ENCODE measurements around the gene CFAP65.

The CFAP65 gene

GRCh38 chr2:219038600-219038999 is 2.7 kb downstream of the CFAP65 start:
- TF ChIP-seq CTCF (IDR thresholded peaks at IDR 0.05; ENCODE audit: borderline replicate concordance, insufficient read depth, low read depth, low read length) = no peak
- H3K4me3 ChIP-seq (ENCODE audit: low read depth, low read length) = no peak overlapping the region

DNA sequence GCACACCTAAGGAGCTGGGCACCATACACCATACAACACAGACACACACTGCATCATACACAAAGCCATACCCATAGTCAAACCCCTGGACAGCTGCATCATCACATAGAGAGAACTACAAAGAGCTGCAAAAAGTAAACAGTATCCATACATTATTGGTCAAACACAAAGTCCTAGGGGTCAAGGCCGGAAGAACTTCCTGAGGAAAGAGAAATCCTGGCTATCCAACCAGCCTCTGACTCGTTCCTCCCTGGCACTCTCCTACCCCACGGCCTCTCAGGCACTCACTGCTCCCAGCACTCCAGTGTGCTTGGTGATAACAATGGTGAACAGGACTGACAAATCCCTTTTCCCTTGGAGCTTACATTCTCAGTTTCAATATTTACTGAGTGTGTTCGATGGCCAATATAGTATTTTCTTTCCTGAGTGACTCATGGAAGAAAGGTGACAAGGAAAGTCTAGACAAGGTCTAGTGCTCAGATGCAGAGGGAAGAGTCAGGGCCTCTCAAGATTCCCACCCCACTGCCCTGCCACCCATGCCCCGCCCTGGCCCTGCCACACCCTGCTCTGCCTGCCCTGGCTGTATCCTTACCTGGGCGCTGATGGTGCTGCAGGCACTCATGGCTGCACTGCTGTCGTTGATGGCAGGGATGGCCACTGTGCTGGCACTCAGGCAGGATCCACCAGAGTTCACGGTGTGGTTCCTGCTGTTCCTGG is 3.4 kb downstream of the CFAP65 start:
- H3K4me3 ChIP-seq (ENCODE audit: low read depth, low read length) = no peak overlapping the region
- no peak for TF ChIP-seq CTCF (IDR thresholded peaks at IDR 0.05; ENCODE audit: borderline replicate concordance, insufficient read depth, low read depth, low read length)

DNA sequence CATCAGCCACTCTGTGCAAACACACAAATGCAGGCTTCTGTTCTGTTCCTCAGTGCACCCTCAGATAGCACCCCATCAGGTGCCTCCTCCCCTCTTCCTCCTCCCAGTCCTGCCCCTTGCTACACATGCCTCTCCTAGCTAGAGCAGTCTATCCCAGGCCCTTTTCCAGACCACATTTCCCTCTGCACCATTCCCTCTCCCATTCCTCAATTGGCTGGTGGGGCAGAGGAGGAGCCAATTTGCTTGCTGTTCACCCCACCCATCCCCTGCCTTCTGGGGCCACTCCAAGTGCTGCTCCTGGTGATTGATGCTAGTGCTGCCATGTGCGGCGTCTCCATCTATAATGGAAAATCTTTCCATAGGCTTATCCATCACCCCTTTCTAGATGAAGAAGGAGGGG is 5.4 kb downstream of the CFAP65 start:
- H3K4me3 ChIP-seq (ENCODE audit: low read depth, low read length) = no peak overlapping the region
- TF ChIP-seq CTCF (IDR thresholded peaks at IDR 0.05; ENCODE audit: borderline replicate concordance, insufficient read depth, low read depth, low read length) = no peak

DNA sequence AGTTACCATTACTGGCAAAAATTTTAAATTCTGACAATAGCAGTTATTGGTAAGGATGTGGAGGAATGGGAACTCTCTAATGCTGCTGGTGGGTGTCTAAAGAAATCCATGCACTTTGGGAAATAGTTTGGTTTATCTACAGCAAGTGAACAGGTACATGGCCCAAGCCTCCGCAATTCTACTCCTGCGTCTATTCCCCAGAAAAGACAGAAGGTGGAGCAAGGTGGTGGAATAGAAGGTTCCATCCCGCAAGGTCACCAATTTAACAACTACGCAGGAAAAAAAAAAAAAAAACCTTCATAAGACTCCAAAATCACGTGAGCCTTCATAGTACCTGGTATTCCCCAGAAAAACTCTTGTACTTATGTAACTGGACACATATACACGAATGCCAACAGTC is 6.5 kb downstream of the CFAP65 start:
- no peak overlapping the region for H3K4me3 ChIP-seq (ENCODE audit: low read depth, low read length)
- no peak for TF ChIP-seq CTCF (IDR thresholded peaks at IDR 0.05; ENCODE audit: borderline replicate concordance, insufficient read depth, low read depth, low read length)

GRCh38 chr2:219032051-219032745 is 9.1 kb downstream of the CFAP65 start:
- no peak overlapping the region for H3K4me3 ChIP-seq (ENCODE audit: low read depth, low read length)
- TF ChIP-seq CTCF (IDR thresholded peaks at IDR 0.05; ENCODE audit: borderline replicate concordance, insufficient read depth, low read depth, low read length) = no peak

DNA sequence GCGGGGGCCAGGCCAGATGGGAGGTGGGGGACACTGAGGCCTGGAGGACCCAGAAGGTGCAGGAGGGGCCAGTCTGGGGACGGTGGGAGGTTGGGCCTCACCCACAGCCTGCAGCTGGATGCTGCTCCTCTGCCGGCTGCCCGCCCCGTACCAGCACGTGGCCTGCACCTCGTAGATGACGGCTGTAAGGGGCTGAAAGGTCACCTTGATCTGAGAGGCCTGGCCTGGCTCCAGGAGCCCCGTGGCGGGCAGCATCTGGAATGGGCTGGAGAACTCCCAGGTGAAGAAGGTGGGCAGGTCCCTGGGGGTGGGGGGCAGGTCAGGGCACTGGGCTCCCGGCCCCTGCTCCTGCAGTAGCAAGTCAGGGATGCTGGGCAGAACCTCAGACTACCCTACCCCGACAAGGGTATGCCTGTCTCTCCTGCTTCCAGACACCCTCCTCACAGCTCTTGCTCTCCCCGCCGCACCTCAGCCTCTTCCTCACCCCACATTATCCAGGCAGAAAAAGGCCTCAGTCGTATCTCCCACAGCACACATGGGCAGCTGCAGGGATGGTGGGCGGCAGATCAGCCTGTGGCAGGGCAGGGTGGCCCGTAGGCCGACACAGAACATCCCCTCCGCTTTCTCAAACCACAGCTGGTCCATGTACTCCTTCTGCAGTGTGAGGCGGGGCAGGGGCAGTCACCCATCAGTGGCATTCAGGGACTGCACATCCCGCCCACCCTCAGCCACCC is 10.1 kb downstream of the CFAP65 start:
- TF ChIP-seq CTCF (IDR thresholded peaks at IDR 0.05; ENCODE audit: borderline replicate concordance, insufficient read depth, low read depth, low read length) = no peak
- no peak overlapping the region for H3K4me3 ChIP-seq (ENCODE audit: low read depth, low read length)

Measured in GM12875 (cell line).